GM23248 (cell line): ENCODE measurements around the gene NEGR1.

Experiments
- EZH2 ChIP-seq: fragments of 200-600 bp; sonication (generic); IDR thresholded peaks from 2 replicates; pipeline ENCODE4 v1.6.1; 2018; ENCODE audit warnings: antibody characterized with exemption, mild to moderate bottlenecking; ENCODE audit not compliant: insufficient read depth, poor library complexity, severe bottlenecking
- EZH2phosphoT487 ChIP-seq: fragments of 200-600 bp; sonication (generic); IDR thresholded peaks from 2 replicates; pipeline ENCODE4 v1.6.1; 2018; ENCODE audit warnings: antibody characterized with exemption, moderate library complexity, mild to moderate bottlenecking, low read depth; ENCODE audit not compliant: insufficient read depth

GRCh38 chr1:71920556-71920955 lies 361.8 kb downstream of the NEGR1 start:
- TF ChIP-seq EZH2, result no peak
- TF ChIP-seq EZH2phosphoT487, result no peak
